WERI-Rb-1 (cell line): ENCODE measurements around the gene NPL.

ENCODE experiments used
- DNase-seq: peaks from one replicate; pipeline ENCODE4 v3.0.0-alpha.2; 2020
- H3K27ac ChIP-seq: fragments of 250-450 bp; sonication (Bioruptor Pico); 2 replicates; pipeline ENCODE4 v1.5.1; 2020; ENCODE audit warnings: mild to moderate bottlenecking, moderate library complexity
- H3K27me3 ChIP-seq: fragments of 250-450 bp; sonication (Bioruptor Pico); 2 replicates; pipeline ENCODE4 v1.5.1; 2021; ENCODE audit warnings: mild to moderate bottlenecking, low read depth, moderate library complexity; ENCODE audit not compliant: insufficient read depth, severe bottlenecking
- H3K36me3 ChIP-seq: fragments of 250-450 bp; sonication (Bioruptor Pico); 2 replicates; pipeline ENCODE4 v1.5.1; 2020; ENCODE audit warnings: mild to moderate bottlenecking, moderate library complexity
- H3K4me3 ChIP-seq: 2 replicates; pipeline ENCODE4 v1.5.1; 2011; ENCODE audit warnings: low read depth, mild to moderate bottlenecking, control low read depth, low read length
- H3K9me3 ChIP-seq: fragments of 250-450 bp; sonication (Bioruptor Pico); 2 replicates; pipeline ENCODE4 v1.5.1; 2021; ENCODE audit warnings: mild to moderate bottlenecking, moderate library complexity; ENCODE audit not compliant: severe bottlenecking
- CTCF ChIP-seq: IDR thresholded peaks from 2 replicates; pipeline ENCODE4 v1.5.1; 2011; ENCODE audit warnings: low read depth, mild to moderate bottlenecking, control low read depth, inconsistent platforms, low read length

Gene NPL

GRCh38 chr1:182860658-182861057 lies 71.1 kb downstream of the NPL start:
- H3K27ac ChIP-seq = no peak overlapping the region
- H3K4me3 ChIP-seq = no peak overlapping the region
- no peaks in the 10 kb centered on the region for H3K9me3 ChIP-seq
- no peak for TF ChIP-seq CTCF
- H3K36me3 ChIP-seq = peaks cover 94% of the 10 kb centered on the region
- DNase-seq = no peak
- no peaks in the 10 kb centered on the region for H3K27me3 ChIP-seq

GRCh38 chr1:182861994-182862393 lies 72.4 kb downstream of the NPL start:
- Histone ChIP-seq H3K27me3 (no peaks in the 10 kb centered on the region), H3K4me3 (no peak overlapping the region), H3K27ac (no peak overlapping the region), H3K36me3 (peaks cover 89% of the 10 kb centered on the region), H3K9me3 (no peaks in the 10 kb centered on the region)
- no peak for TF ChIP-seq CTCF
- DNase-seq = no peak

GRCh38 chr1:182862827-182863226 lies 73.3 kb downstream of the NPL start:
- no peak overlapping the region for H3K4me3 ChIP-seq
- no peak for TF ChIP-seq CTCF
- no peak for DNase-seq
- peaks cover 87% of the 10 kb centered on the region for H3K36me3 ChIP-seq
- no peaks in the 10 kb centered on the region for H3K27me3 ChIP-seq
- H3K9me3 ChIP-seq = no peaks in the 10 kb centered on the region
- H3K27ac ChIP-seq = no peak overlapping the region

DNA sequence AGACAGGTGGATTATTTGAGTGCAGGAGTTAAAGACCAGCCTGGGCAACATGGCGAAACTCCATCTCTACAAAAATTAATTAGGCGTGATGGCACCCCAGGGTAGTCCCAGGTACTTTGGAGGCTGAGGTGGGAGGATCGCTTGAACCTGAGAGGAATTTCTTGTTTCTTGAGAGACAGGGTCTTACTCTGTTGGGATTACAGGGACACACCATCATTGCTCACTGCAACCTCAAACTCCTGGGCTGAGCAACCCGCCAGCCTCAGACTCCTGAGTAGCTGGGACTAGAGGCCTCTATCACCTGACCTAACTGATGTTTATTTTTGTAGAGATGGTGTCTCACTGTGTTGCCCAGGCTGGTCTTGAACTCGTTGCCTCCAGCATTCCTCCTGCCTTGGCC lies 74.4 kb downstream of the NPL start:
- Histone ChIP-seq H3K27me3 (no peaks in the 10 kb centered on the region), H3K36me3 (peaks cover 86% of the 10 kb centered on the region), H3K9me3 (no peaks in the 10 kb centered on the region), H3K27ac (no peak overlapping the region), H3K4me3 (no peak overlapping the region)
- DNase-seq = no peak
- TF ChIP-seq CTCF = no peak

DNA sequence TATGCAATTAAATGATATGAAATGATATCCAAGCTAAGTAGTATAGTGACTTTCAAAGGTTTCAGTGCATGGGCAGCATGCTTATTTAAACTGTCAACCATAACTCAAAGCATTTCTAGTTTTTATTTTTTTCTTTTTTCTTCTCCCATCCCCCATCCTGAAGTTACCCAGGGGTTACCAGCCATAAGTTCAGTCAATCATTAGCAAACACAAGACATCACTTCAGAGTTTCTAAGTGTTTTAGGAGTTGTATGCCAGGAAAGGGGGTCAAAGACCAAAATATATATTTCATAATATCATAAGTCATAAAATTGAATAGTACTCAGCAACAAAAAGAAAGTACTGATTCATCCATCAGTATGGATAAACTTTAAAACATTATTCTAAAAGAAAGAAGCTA lies 78.3 kb downstream of the NPL start:
- TF ChIP-seq CTCF = no peak
- Histone ChIP-seq H3K27me3 (no peaks in the 10 kb centered on the region), H3K27ac (no peak overlapping the region), H3K9me3 (no peaks in the 10 kb centered on the region), H3K36me3 (peaks cover 77% of the 10 kb centered on the region), H3K4me3 (no peak overlapping the region)
- no peak for DNase-seq

- Histone ChIP-seq H3K27ac (no peak overlapping the region), H3K4me3 (no peak overlapping the region), H3K9me3 (no peaks in the 10 kb centered on the region), H3K27me3 (no peaks in the 10 kb centered on the region), H3K36me3 (peaks cover 71% of the 10 kb centered on the region)
- no peak for DNase-seq
- TF ChIP-seq CTCF = no peak
These were observed 79.7 kb downstream of the NPL start for GRCh38 chr1:182869241-182869666.
